Activated effector memory CD4-positive, alpha-beta T cell treated with anti-CD3 and anti-CD28 coated beads, Interleukin-2, amount 50 U/mL, for 16 hours (primary cell): Measurements from ENCODE around the gene CTSD.

ENCODE experiments used
- DNase-seq: peaks from one replicate; pipeline ENCODE4 v3.0.0-alpha.2; 2020

The CTSD gene

DNA sequence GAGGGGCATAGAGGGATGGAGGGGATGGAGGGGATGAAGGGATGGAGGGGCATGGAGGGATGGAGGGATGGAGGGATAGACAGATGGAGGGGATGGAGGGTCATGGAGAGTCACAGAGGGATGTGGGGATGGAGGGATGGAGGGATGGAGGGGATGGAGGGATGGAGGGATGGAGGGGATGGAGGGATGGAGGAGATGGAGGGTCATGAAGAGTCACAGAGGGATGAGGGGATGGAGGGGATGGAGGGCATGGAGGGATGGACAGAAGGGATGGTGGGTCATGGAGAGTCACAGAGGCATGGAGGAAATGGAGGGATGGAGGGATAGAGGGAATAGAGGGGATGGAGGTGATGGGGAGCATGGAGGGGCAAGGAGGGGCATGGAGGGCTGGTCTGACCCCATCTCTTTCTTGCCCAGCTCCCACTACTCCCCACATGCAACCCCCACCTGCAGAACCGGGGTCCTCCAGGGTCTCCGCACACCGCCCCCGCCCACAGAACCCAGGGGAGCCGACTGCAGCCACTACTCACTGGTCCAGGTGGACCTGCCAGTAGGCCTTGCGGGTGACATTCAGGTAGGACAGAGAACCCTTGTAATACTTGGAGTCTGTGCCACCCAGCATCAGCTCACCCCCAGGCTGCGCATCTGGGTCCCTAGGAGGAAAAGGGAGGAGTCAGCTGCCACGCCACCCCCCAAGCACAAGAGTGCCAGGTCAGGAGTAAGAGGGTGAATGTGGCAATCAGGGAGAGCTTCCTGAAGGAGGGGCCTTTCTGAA is 9.2 kb downstream of the CTSD start:
- DNase-seq: no peak

DNA sequence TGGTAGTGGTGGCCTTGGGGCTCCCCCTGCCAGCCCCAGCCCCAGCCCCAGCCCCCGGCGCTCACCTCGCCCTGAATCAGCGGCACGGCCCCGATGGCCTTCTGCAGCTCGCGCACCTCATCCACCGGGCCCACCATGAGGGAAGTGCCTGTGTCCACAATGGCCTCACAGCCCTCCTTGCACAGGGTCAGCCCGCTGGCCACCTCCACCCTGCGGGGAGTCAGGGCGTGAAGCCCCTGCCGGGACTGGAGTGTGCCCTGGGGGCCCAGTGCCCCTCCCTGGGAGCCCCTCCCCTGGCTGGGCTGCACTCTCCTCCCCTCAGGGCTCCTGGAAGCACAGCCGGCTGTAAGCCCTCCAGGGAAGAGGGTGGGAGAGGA is 9.8 kb downstream of the CTSD start:
- DNase-seq: no peak

DNA sequence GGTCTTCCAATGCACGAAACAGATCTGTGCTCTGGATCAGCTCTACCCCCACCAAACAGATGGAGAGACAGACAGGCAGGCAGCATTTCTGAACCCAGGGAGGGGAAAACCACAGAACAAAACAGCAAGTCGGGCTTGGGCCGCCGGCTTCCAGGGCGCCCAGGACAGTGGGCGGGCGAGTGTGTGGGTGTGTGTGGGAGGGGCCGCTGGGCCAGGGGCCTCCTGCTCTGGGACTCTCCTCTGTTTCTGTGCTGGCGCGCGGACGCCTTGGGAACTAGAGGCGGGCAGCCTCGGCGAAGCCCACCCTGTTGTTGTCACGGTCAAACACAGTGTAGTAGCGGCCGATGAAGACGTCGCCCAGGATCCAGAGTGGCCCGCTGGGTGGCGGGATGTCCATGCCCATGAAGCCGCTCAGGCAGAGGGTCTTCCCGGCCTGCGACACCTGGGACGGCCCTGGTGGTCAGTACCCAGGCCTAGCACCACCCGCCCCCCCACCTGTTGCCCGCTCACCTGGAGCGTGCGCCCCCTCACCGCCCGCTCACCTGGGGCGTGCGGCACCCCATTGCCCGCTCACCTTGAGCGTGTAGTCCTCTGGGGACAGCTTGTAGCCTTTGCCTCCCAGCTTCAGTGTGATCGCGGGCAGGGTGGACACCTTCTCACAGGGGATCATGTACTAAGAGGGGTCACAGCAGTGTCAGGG is 10.3 kb downstream of the CTSD start:
- DNase-seq: no peak

DNA sequence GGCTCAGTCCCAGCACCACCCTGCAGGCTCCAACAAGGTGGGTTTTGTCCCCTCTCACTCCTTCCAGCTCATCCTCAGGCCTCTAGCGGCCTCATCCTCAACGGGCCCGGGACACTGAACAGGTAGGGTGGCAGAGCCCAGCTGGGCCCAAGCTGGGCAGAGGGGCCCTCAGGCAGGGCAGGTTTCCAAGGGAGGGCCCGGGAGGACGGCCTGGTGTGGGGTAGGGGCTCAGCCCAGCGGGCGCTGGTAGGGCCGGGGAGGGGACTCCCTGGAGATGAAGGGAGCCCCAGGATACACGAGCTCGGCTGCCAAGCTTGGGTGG is 10.9 kb downstream of the CTSD start:
- DNase-seq: no peak

DNA sequence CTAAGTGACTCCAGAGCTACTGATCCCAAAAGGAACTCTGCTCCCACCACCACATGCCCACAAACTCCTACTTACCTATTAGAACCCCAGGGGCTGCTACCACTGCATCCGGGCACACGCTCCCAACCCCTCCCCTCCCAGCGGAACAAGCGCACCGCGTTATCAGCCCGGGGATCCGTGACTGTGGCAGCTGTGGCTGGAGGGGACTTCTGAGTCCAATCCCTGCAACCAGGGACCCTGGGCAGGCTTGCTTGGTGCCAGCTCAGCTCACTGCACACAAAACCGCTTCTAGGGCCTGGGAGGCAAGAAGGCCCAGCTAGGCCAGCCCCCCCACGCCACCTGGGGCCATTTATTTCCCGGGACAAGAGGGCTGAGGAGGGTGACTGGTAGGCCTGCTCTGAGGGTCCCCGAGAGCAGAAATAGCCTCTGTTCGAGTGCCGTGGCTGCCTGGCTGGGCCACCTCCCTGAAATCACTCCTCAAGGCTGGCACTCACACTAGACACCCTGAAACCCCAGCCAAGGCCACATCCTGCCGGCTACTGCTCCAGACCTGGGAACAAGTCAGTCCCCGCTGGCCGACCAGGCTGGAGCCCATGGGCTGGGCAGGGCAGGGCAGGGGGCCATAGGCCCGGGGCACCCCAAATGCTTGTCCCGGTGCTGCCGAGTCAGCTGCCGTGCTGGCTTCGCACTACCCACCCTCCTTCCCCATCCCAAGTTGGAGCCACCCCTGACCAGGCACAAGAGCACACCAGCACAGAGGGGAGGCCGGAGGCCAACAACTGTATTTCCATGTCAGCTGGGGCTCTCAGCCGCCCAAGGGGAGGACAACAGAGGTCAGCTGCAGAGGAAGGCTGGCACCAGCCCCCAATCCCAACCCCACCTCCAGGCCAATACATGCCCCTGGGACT is 11.5 kb downstream of the CTSD start:
- no peak for DNase-seq

DNA sequence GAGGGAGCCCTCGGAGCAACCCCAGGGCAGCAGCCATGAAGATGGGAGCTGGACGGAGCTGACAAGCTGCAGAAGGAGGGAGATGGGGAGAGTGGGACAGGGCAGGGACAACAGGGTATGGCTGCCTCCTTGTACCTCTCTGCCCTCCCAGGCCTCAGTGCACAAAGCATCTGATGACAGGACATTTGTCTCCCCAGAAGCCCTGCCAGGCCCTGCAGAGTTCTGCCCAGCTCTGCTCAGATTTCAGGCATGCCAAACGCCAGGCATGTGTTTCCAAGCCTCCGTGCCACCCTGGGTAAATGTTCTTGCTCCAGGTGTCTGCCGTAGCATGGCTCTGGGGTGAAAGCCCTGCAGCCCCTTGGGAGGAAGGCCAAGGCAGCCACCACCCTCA is 12.2 kb downstream of the CTSD start:
- no peak for DNase-seq

DNA sequence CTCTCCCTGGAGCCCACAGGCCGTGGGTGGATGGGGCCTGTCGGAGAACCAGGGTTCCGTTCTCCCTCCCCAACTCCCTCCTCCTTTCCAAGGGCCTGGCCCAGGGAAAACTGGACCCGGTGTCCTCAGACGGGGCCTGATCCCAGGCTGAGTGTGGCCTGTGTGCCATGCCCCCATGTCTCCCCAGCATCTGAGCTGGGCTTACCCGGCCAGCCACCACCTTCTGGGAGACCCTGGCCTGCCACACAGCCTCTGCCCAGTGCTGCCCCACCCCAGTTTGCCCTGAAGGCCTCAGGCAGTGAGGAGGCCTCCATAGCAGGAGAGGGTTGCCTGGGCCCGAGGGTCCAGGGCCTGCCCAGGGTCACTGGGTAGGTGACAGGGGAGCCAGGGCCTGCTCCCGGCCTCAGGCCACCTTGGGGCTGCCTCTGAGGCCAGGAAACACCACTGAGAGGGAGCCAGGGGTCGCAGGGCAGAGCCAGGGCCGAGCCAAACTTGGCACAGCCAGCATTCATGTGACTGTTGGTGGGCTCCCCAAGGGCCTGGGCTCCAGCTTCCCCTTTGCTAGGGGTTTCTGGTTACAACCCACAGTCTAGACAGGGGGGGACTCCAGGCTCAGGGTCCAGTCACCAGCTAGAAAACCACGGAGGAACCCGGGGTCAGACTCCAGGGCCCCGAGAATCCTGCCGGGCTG is 12.7 kb downstream of the CTSD start:
- no peak for DNase-seq

DNA sequence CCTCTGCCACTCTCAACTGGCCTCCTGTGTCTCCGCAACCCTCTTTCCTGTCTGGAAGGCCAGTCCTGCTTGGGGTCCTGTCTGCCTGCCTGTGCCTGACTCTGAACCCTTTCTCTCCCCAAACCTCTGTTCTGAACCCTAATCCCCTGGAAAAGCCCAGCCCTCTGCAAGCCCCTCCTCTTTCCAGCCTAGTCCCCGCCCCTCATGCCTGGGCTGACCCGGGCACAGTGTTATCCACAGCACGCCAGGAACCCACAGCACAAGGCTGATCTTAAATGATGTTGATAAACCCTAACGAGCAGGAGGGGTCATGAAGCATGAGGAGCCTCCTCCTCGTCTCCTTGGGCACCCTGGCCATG is 13.3 kb downstream of the CTSD start, which contains the start of gene IFITM10:
Gene IFITM10, minus strand, starts transcription at position 115 of the 359 bp plus-strand sequence. CDS start 153 bp downstream, outside the sequence.
- DNase-seq: no peak

DNA sequence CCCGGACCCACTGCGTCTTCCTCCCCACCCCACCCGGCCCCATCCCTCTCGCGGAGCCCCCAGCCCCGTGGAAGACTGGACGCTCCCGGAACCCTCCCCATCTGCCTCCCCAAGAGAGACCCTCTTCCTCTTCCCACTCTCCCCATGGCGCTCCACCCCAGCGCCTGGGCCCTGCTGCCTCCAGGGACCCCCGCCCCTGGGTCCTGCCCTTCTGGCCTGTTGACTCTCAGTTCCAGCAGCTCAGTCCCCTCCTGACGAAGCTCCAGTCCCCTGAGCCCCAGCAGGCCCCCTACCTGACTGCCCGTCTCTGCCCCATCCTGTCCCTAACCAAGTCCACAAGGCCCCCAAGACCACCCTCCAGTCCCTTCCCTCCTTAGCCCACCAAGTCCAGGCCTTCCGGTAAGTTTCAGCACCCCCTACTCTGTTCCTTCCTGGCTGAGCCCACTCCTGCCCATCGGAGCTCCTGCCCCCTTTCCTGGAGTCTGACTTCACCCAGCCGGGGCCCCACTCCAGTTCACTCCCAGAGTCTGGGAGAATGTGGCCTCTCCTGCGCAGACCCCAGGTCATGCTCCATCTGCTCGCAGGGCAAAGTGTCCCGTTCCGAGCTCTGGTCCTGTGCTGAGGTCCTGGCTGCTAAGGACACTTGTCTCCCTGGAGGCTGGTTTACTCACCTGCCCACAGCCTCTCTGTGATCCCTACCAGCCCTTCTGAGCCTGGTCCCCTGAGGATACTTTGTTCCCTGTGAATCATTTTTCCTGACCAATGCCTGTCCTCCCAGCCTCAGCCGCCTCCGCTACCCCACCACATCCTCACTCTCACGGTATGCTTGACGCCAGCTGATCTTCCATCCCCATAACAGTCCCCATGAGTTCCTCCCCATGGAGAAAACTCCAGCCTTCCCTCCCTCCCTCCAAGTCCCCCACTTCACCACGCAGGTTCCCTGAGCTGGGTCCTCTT is 14.1 kb downstream of the CTSD start:
- no peak for DNase-seq

DNA sequence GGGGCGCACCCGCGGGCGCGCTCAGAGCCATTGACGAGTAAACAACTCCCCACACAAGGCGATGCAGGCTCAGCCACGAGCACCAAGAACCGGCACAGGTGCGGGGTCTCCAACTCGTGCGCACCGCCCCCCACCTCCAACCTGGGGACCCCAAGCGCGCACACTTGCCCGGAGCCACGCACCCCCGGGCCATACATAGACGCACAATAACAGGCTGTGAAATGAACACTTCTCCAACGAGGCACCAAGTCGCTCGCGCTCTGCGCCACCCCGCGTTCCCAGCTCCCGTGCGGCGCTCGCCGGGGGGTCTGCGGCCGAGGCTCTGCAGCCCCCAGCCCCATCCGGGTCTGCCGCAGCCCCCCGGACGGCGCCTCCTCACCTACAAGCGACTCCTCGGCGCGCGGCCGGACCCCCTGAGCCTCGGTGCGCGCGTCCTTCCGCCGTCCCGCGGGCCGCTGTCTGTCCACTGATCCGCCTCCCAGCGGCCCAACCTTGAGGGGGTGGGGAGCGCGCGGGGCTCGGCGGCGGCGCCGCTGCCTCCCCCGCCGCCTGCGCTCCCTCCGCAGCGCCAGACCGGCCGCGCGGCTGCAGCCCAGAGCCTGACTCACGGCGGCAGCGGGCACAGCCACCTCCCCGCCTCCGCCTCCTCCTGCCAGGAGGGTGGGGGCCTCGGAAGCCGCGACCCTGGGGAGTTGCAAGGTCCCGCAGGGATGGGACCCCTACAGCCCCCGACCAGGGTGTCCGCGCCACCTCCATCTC is 14.9 kb downstream of the CTSD start:
- DNase-seq: no peak

DNA sequence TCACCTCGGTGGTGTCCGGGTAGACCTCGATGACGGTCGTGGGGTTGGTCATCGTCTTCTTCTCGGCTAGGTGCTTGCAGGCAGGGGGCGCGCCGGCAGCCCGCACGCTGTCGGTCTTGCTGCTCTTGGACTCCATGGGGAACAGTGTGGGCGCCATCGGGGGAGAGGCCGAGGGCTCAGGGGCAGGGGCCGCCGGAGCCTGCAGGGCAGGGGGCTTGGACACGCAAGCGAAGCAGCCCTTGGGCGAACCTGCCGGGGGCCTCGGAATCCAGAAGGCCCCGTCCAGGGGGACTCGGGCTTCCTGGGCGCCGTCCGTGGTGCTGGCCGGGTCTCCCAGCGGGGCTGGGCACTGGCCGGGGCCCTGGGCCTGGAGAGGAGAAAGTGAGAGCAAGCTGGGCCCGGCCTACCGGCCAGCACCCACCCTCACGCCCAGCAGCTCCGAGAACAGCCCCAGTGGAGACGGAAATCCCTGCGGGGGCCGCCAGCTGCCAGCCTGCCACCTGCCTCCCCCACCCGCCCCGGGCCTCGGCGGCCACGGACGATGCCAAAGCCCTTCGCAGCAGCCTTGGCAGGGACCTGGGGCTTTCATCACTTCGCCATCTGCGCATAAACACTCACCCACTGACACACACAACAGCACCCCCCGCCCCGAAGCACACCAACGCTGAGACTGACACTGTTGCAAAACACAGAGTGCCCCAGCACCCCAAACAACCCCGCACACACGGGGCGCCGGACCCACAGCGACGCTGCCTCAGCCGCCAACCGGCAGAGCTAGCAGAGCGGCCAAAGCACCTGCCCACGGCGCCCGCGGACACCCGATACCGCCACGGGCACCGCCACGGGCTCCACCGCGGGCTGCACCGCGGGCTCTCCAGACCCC is 15.7 kb downstream of the CTSD start:
- DNase-seq: no peak

DNA sequence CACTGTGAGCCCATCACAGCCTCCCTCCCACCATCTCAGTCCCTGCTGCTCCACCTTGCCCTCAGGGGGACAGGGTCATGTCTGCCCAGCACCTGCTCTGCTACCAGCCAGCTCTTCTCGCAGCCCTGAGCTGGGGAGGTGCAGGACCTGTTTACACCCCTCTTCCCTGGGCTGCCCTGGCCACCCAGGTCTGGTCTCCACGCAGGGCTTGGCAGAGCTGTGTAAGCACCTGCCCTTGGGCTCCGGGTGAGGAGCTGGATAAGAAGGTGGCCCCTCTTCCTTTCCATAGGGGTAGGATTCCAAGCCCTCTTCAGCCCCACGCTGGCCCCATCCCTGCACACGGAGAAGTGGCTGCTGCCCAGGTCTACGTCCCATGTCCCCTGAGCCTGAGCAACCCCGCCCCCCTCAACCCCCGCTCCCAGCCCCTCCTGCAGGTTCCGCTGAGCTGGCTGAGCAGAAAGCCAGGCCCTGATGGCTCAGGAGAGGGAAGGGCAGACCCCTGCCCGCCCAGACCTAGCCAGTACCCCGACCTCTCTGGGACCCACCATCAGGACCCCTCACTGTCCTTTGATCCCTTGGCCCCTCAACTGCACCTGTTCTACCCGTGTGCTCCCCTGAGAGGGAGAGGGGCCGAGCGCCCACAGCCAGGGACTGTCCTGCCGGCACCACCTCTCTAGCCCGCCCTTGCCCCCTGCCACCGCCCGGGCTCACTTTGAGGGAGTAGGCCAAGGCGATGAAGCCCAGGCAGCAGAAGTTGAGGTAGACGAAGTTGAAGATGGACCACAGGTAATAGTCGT is 16.6 kb downstream of the CTSD start:
- DNase-seq: no peak

DNA sequence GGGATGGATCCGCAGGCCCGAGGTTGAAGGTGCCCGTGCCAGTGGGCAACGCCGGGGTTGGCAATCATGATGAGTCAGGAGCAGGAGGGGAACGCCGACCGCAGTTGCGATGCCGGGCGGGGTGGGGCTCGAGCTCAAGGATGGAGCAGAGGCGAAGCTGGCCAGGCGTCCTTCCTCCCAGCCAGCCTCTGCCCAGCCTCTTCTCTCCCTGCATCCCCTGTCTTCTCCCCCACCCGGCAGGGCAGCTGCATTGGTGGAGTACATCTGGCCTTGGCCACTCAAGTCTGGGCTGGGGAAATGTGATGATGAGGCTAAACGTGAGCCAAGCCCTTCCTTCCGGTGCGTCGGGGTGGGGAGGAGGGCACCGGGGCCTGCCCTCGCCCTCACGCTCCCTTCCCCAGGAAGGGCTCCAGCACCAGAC is 17.2 kb downstream of the CTSD start:
- no peak for DNase-seq

DNA sequence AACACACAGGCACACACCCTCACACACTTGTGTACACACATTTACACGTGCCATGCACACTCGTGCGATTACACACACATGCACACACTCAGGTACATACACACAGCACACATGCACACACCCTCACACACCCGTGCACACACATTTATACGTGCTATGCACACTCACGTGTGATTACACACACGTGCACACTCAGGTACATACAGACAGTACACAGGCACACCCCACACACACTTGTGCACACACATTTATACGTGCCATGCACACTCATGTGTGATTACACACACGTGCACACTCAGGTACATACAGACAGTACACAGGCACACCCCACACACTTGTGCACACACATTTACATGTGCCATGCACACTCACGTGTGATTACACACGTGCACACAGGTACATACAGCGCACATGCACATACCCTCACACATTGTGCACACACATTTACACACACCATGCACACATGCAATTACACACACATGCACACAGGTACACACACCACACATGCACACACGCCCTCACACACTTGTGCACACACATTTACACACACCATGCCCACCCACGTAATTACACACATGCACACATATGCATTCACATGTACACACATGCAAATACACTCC is 17.9 kb downstream of the CTSD start:
- DNase-seq: no peak

DNA sequence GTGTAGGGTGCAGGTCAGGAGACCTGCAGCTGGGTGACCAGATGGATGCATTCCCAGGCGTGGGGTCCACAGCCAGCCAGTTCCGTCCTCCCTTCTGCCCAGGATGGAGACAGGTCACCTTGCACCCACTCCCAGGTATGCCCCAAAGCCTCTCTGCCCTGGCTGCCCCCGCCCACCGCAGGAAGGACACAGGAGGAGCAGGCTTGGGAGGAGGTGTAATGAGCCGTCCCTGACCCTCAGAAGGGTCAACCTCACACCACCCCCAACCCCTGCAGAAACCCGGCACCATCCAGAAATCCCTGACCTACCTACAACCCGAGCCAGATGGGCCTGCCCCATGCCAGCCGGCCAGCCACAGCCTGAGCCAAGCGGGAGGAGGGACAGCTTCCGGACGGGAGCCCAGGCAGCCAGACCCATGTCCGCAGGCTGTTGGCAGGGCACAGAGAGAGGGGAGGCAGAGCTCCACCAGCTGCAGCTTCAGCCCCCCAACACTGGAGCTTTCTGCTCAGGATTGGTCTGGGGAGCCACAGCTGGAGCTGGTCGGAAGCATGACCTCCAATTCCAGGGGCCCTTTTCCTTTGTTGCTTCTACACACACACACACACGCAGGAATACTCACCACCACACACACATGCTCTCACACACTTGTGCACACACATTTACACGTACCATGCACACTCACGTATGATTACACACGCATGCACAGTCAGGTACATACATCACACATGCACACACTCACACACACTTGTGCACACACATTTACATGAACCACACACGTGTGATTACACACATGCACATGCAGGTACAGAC is 18.6 kb downstream of the CTSD start:
- DNase-seq: peak; percentile 47

DNA sequence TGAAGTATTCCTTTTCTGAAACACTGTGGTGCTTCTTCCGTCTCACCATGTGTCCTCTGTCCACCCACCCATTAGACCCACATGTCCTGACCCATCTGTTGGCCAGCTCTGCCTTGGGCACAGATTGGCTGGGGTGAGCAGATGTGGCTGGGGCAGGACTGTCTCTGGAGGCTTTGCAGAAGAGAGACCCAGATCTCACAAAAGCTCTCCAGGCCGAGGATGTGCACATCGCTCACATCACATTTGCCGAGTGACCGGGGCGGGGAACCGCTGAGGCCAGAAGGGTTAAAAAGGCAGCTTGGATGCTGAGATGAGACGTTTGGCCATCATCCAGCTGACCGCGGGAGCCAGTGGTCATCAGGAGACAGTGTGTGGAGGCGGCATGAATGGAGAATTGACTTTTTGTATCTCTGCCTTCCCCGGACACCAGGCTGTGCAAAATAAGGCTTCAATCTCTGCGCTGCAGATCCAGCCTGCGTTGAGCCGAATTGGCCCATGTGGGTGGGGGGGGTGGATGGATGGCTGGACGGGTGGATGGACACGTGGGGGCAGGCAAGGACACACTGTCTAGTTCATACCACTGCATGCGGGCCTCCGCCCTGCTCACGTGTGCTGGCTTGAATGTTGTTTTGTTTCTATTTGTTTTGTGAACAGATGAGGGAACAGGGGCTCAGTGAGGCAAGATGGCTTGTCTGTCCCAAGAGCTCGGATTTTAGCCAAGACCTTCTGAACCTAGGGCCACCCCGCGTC is 19.4 kb downstream of the CTSD start:
- no peak for DNase-seq

DNA sequence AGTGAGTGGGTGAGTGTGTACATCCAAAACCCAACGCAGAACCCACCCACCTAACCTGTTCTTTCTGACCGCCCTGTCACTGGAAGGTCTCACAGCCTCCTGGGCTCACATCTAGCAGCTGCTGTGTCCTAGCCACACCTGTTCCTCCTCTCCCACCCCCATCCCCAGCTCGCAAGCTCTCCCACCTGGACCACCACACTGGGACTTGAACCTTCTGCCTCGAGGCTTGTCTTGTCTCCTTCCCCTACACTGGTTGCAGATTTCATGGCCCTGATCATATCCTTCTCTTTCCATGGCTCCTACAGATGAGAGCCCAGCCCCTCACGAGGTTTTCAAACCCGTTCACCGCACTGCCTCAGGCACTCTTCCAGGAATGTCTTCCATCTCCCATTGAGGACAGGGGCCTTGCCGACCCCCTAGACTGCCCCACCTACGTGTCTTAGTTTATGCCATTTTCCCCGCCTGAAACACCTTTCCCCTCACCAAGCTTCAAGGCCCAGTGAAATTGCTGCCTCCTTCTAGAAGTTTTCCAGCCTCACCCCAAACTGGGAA is 20.1 kb downstream of the CTSD start:
- peak; percentile 14 for DNase-seq
